TTC549 (cell line): ENCODE data around the gene ASB6.

Experiments
- FAIRE-seq: peaks from 2 replicates; lab custom pipeline; 2012; peaks lifted over from hg19 to GRCh38; lab: Jason Lieb, UNC

Gene ASB6

DNA sequence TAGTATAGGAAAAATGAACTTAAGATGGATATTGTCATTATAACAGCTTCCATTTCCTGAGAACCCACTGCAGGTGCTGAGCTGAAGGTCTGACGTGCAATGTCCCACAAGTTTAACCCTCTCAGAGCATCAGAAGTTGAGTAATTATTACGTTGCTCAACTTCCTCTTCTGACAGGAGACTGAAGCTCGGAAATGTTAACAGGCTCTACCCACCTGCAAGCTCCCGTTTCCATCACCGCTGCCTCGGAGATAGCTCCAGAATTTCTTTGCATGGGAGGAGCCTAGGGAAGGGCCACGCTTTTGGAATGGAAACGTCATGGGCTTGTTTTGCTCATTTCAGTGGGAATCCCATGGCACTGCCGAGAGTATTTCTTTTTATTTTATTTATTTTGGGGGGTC is 17.0 kb downstream of the ASB6 start:
- no peak for FAIRE-seq

DNA sequence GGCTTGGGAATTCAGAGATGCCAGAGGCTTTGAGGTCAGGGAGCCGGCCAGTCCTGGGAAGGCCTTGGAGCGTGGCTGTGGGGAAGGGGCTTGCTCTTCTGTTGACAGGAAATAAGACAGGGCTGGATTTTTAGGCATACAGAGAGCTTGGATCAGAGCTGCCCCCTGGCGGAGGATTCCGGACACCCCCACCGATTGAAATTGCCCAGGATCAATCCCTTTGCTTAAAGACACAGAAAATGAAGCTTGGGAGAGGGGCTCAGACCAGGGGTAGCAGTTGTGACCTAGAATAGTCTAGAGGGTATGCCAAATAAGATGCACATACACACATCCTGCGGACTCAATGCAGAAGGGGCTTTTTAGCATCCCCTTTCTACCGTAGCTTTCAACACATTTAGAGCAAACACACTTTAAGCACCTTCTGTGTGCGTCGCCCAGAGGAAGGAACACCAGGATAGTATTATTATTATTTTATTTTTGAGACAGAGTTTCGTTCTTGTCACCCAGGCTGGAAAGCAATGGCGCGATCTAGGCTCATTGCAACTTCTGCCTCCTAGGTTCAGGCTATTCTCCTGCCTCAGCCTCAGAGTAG is 17.7 kb downstream of the ASB6 start:
- FAIRE-seq: no peak

DNA sequence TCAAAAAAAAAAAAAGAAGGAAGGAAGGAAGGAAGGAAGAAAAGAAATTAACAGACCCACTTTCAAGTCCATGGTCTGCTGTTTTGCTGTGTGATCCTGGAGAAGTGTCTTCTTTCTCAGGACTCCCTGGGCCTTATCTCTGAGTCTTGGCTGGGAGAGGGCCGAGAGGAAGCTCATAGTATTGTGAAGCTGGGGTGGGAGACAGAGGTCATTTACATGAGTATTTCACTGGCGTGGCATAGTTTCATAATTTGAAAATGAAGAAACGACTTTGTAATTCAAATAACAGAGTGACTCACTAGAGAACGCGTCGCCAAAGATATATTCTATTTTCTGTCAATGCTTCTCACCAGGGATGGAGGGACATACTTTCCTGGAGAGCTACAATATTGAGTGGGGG is 18.6 kb downstream of the ASB6 start:
- FAIRE-seq: no peak

DNA sequence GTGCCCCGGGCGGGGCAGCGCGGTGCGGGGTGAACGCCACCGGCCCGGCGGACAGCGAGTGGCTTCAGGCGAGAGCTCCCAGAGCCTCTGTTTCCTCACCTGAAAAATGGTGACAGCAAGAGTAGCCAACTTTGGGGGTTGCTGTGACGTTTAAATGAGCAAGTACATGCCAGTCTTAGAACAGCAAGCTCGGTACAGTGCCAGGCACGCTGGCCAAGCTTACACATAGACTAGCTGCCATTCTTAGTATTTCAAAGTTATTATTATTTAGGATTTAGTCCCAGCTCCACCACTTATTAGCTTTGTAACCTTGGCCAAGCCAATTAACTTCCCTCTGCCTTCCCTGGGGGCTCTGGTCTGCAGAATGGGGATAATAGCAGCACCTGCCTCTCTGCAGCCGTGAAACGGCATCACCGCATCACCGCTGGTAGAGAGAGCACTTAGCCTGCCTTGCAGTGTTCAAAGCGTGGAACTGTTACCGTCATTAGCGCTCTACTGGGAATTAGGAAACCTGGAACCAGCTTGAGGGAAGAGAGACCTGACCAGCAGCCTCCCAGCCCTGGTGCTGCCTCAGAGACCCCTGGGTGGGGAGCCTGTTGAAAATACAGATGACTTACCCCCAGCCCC is 21.2 kb downstream of the ASB6 start, which contains the start of gene C9orf50:
TSS of gene C9orf50 (minus strand) at position 433 of the 627 bp plus-strand sequence. CDS start 527 bp downstream, outside the sequence.
- FAIRE-seq: no peak

DNA sequence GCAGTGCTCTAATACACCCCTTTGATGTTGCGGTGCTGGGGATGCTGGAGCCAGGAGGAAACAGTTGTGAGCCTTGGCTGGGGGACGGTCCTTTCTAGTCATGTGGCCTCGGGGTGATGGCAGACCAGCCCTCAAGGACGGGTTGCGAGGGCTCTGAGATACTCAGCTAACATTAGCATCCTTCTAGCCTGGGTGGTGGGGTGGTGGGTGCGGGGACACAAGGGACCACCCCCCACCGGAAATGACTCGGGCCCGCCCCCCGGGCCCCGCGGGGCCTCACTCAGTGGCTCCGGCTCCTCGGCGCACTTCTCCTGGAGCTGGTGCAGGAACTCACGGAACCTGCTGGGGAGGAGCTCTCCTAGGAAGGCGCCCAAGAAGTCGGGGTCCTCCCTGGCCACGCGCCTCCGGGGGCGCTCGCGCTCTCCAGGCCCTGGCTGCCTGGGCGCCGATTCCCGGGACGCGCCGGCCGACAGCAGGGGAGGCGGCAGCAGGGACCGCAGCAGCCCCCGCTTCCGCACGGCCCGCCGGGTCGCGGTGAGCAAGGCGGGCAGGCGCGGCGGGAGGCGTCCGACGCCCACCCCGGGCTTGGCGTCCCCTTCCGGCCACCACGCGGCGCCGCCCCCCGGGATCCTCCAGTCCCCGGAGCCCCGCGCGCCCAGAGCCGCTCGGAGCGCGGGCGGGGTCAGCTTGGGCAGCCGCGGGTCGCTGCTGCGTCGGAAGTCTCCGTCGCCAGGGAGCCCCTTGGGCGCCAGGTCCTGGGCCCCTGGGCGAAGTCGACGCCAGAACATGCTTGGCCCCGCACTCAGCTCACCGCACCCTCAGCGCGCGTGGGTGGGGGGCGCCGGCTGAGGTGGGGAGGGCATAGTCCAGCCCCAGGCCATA is 21.9 kb downstream of the ASB6 start:
- FAIRE-seq: no peak

DNA sequence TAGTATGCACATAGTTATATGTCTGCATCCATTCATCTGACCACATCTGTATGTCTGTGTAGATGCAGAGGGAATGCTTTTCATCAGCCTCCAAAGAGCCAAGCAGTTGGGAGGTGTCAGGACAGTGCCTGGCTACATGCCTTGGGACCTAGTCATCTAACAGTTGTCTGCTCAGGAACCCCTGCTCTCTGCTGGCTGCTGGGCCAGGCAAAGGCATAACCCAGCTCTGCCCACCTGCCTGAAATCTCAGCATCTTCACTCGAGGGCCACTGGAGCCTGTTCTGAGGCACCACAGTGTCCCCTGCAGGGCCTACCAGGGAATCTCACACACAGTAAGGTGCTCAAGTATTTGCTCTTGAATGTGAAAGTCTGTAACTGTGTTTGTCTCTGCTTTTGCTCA is 24.8 kb downstream of the ASB6 start:
- FAIRE-seq: no peak

DNA sequence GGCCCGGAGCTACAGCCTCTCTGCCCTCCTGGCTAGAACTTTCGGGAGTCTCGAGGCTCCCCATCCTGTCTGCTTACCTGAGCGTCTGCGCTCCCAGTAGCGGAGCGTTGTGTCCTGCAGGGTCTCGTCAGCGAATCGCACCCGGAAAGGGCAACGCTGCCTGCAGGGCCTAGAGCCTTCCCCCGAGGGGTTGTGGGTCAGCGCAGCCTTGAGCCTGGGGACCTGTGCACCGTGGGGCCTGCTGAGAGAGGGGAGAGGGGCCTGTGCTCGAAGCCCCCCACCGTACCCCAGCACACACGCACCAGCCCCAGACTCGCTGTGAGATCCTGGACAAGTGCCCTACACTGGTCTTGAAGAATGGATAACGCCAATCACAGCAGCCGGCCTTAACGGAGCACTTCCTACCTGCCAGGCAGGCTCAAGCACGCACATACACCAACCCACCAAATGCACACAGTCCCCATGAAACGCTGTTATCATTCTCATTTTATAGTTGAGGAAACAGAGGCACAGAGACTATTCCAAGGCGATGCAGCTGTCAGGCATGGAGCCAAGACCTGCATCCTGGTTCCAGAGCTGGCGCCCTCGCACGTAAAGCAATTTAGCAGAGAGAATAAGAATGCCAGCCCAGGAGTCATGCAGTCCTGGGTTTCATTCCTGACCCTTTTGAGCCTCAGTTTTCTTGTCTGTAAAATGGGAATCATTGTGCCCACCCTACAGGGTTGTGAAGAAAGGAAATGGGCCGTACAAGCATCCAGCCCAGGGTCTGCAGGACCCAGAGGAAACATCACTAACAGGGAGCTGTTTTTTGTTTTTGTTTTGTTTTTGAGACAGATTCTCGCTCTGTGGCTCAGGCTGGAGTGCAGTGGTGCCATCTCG is 26.3 kb downstream of the ASB6 start:
- FAIRE-seq: no peak

DNA sequence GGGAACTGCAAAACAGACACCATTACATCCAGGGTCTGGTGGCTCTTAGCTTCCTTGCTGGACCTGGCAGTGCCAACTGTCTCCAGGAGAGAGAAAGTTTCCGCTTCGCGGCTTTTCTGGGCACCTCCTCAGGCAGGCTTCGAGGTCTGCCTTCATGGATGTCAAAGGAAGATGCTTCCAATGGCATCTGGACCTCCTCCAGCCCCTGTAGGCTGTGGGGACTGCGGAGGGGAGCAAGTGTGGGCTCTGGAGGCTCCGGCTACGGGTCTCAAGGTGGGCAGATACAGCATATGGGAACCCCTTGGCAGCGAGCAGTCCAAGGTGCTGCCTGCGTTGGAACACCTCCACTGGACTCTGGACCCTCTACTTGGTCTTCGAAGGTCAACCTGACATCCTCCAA is 27.0 kb downstream of the ASB6 start:
- no peak for FAIRE-seq

DNA sequence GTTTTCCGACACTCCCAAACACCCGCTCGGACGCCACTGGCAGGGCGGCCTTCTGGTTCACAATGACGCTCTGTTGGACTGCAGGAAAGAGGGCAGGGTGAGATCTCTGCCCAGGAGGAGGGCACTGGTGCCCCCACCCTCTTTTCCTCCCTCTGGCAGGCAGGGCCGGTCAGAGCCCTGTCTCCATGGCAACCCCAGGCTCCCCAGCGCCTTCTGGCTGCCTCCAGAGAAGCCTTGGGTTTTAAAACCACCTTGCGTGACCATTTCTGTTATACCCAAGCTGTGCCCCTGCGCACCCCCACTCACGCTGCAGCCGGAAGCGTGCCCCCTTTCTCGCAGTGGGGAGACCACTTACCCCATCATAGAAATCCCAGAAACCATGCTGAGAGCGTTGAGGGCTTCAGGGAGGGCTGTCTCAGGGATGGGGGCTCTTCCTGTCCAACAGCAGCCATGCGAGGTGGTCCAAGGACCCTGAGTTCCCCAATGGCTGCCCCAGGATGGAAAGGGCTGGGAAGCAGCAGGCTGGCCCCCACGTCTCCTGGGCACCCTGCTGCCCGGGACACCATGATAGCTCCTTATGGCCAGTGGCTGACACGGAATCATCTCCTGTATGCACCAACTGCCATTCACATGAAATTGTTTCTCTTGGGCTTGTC is 28.3 kb downstream of the ASB6 start:
- no peak for FAIRE-seq

DNA sequence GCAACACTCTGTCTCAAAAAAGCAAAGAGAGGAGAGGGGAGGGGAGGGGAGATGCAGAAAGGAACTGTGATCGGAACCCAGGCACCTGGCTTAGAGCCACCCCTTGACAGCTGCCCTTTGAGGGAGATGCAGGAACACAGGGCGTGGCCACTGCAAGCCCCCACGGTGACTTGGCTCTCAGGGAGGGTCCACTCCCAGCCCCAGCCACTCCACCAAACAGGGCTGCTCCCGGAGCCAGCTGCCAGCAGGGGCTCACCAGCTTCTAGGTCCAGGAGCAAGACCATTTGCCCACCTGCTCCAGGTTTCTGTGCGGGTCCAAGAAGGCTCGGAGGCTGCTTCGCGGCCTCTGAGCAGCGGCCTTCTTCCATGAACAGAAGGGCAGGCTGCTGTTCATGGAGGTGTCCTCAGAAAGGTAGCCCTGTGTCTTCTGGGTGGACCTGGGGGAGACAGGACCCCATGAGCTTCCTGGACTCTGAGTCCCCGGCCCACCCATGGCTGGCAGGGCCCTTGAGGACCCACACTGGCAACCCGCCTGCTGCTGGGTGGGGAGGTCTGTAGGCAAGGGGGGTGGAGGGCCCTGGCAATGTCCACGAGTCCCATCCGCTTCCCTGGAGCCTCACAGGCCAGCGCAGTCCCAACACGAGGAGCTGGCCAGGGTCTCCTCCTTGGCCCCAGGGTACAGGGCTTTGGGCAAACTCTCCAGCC is 29.0 kb downstream of the ASB6 start:
- no peak for FAIRE-seq

DNA sequence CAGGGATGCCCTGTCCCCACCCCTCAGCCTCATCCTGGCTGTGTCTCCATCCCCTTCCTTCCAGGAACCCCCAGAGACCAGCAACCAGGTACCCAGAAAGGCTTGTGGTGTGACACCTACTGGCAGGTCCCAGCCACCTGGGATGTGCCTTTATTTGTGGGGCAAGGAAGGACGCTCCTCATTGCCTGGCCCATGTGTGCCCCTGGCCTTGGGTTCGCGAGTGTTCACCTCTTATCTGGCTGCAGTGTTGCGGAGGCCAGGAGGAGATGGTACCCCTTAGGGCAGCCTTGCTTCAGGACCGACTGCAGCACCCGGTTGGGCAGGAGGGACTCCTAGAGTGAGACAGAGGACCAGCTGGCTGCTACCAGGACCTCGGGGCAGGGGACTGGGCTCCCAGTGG is 29.8 kb downstream of the ASB6 start:
- FAIRE-seq: no peak

DNA sequence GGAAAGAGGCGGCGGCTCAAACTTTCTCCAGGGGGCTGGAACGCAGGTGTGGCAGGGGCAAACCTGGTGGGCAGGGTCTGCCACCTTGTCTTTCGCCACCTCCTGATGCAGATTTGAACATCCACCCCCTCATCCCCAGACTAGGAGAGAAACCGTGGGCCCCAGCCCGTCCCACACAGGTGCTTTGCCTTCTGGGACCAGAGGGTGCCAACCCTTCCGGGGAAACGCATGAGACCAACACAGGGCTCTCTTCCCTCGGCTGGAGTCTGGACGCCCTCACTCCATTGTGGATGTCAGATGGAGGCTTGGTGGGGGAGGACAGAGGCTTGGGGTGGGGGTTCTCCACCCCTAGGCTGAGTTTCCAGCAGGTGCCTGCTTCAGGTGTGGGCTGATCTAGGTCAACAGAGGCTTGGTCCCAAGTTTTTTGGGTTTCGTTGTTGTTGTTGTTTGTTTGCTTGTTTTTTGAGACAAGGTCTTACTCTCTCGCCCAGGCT is 30.6 kb downstream of the ASB6 start:
- no peak for FAIRE-seq

DNA sequence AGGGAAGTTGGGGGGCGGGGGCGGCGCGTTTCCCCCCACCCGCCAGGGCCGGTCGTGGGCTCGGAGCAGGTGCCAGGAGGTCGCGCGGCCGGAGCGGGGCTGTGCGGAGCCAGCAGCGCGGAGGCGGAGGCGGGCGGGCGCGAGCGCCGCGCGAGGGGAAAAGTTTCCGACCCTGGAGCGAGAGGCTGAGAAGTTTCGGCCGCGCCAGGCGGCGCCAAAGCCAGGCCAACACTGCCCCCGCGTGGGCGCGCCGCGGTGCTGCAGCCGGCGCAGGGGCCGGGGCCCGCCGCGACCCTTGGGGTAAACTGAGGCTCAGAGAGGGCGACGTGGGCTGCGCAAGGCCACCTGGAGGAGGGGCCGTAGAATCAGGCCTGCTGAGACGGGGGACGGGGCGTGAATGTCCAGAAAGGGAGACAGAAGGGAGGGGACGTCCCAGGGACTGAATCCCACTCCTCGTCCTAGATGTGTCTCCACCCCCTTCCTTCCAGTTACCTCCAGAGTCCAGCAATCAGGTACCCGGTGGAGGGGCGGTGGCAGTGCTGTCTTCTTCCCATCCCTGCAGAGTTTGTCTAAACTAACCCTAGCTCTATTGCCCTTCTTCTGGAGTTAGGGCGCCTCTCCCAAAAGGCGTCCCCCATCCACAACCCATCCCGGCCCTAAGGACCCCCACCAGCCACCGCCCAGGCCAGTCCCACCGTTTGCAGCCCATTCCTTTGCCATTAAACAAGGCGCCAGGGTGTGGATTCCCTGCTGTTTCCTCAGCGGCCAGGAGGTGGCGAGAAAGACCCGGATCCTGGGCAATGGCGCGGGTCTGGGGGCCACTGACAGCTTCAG is 31.3 kb downstream of the ASB6 start:
- no peak for FAIRE-seq

DNA sequence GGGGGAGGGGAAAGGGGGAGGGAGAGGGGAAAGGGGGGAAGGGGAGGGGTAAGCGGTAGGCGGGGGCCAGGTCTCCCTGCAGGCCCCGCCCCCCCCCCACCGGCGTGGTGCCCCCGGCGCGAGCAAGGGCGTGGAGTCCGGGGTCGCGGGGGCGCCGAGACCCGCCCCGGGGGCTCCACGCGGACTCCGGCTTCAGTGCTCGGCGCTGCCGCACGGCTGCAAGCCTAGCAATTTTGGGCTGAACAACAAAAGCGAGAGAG is 31.8 kb downstream of the ASB6 start:
- no peak for FAIRE-seq

DNA sequence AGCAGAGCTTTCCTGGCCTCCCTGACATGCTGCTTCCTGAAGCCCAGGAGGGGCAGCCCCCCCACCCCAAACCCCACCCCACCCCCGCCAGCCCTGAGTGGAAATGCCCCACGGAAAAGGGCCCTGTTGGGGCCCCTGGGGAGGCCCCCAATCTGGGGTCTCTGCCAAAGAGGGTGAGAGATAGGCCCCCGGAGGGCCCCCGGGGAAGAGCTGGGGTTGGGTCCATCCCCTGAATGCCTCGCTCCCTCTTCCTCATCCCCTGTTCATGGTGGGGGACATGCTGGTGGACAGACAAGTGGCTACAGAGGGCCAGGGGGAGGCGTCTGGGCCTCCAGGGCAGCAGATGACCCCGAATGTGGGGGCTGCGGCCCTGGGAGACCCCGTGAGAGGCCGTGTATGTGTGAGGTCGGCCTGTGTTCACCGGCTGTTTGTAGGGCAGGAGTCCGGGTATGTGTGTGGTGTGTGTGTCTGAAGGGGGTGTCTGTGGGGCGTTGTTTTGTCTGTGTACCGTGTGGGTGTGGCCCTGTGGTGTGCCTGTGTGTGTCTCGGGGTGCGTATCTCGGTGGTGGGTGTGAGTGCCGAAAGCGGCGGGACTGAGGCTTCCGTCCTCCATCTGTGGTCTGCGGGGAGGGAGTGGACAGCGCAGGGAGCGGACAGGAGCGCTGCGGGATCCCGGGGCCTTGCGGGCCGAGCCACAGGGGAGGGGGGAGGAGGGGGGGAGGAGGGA is 32.3 kb downstream of the ASB6 start:
- no peak for FAIRE-seq

DNA sequence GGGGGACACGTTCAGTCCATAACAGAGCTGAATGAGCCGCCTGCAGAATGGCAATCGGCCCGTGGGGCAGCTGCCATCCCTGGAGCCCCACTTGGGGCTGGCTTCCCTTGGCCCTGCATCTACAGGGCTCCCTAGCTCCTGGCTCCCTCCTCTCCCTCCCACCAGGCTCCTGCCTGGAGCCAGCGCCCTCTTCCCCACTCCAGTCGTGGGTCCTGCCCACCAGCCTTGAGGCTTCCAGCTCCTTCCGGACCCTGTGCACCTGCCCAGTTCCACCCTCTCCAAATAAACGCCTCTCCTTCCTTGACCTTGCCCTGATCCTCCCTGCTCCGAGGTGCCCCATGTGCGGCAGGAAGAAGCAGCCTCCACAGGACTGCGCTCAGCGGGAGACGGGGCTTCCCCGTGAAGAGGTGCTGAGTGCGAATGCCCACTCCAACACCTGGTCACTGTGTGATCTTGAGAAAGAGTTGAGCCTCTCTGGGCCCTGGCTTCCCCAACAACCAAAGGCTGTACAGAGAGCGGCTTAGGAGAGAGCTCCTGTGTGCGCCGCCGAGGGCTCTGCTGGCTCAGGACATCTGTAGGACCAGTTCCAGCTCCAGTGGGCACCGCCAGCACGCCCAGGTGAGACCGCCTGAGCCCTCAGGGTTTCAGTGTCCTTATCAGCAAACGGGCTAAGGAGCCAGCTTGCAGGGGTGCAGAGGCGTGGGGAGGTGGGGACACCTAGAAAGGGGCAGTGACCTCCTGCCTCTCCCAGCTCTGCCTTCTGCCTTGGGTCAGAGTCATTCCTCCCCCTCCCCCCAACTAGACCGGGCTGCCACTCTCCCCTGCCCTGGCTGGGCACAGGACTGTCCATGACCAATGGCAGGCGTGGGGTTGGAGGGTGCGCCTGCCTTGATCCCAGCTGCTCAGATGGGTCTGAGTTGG is 33.1 kb downstream of the ASB6 start:
- no peak for FAIRE-seq

DNA sequence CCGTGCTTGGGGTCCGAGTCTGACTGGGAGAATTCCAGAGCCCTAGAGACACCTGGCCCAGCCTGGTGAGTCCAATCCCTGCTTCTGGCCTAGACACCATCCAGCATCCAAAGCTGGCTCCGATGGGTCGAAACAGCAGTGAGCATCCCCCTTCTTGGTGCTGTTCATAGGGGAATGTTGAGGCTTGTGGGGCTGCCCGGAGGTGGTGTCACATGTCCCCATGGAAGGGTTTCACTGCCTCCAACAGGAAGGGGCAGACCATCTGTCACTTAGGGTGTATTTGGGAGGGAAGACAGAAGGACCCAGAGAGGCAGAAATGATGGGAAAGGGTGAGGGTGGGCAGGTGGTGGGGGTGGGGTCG is 34.9 kb downstream of the ASB6 start:
- FAIRE-seq: no peak

DNA sequence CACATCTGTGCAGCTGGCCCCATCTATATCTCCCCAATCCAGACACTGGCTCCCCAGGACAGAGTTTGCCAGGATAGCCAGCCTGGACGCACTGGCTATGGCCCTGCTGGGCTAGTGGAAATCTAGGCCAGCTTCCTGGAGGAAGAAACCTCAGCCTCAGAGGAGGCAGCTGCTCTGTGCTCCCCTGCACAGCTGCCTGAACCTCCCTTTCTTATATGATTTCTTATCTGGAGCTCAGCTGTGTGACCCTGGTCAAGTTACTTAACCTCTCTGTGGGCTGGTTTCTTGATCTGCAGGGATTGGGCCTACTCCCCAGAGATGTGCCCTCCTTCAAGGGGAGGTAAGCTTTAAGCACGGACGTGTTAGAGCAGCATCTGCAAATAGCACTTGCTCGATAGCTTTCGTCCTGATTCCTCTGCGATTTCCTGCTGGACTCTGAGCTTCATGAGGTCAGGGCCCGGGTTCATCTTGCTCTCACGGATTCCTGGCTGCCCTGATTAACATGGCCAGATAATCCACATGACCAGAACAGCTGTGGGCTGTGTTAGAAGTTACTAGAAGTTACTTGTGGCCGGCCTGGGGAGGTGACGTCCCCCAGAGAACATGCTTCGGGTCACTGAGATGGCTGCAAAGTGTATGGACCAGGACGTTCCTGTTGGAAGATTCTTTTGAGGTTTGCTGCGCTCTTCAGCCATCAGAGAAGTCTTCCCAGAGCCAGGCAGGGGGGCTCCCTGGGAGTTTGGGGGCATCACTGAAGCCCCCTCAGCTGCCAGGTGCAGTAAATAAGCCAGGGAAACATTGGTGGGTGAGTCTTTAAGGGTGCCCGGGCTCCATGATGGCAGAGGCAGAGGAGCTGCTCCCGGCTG is 35.6 kb downstream of the ASB6 start:
- no peak for FAIRE-seq
